ENCODE data around the gene PAQR4. TPM values are rescaled to one million over a fixed set of nuclear protein-coding genes. Genes with fewer than 3 reads are reported as not detected.

PAQR4 gene
- polyA plus RNA-seq, 2 donors, result 9.6 to 18.8 TPM

- WGBS, 2 donors, result 75 to 79% methylated on average over 11 to 13 of the region's 13 CpGs
- no peaks in the 10 kb centered on the region for H3K27me3 ChIP-seq (ENCODE audit: control insufficient read depth in 1 of 2, insufficient read depth in 2 of 2, low read length in 2 of 2)
- no peaks in the 10 kb centered on the region for H3K36me3 ChIP-seq (ENCODE audit: control insufficient read depth in 2 of 2, insufficient read depth in 2 of 2, low read length in 1 of 2)
- peaks cover 0 to 4% of the 10 kb centered on the region in 2 donors for H3K4me1 ChIP-seq (ENCODE audit: control insufficient read depth in 2 of 2, insufficient read depth in 2 of 2, low read length in 1 of 2)
- H3K4me3 ChIP-seq (ENCODE audit: low read depth in 1 of 2, low read length in 2 of 2), result no peak overlapping the region
- H3K9me3 ChIP-seq (ENCODE audit: control insufficient read depth in 2 of 2, insufficient read depth in 1 of 2, low read depth in 1 of 2, low read length in 1 of 2), result no peaks in the 10 kb centered on the region
- no peak overlapping the region for H3K27ac ChIP-seq (ENCODE audit: low read depth in 2 of 2, low read length in 1 of 2)
Measured at GRCh38 chr16:2996298-2996697, 27.1 kb downstream of the PAQR4 start.

- Histone ChIP-seq H3K9me3 (ENCODE audit: control insufficient read depth in 2 of 2, insufficient read depth in 1 of 2, low read depth in 1 of 2, low read length in 1 of 2) (no peaks in the 10 kb centered on the region), H3K36me3 (ENCODE audit: control insufficient read depth in 2 of 2, insufficient read depth in 2 of 2, low read length in 1 of 2) (no peaks in the 10 kb centered on the region), H3K4me1 (ENCODE audit: control insufficient read depth in 2 of 2, insufficient read depth in 2 of 2, low read length in 1 of 2) (peaks cover 0 to under 1% of the 10 kb centered on the region in 2 donors), H3K27ac (ENCODE audit: low read depth in 2 of 2, low read length in 1 of 2) (no peak overlapping the region), H3K27me3 (ENCODE audit: control insufficient read depth in 1 of 2, insufficient read depth in 2 of 2, low read length in 2 of 2) (no peaks in the 10 kb centered on the region), H3K4me3 (ENCODE audit: low read depth in 1 of 2, low read length in 2 of 2) (no peak overlapping the region)
- WGBS, 2 donors, result 85% methylated on average over 6 of the region's 6 CpGs
Measured at GRCh38 chr16:2999929-3000328, 30.8 kb downstream of the PAQR4 start.

- Histone ChIP-seq H3K4me3 (ENCODE audit: low read depth in 1 of 2, low read length in 2 of 2) (no peak overlapping the region), H3K27me3 (ENCODE audit: control insufficient read depth in 1 of 2, insufficient read depth in 2 of 2, low read length in 2 of 2) (no peaks in the 10 kb centered on the region), H3K4me1 (ENCODE audit: control insufficient read depth in 2 of 2, insufficient read depth in 2 of 2, low read length in 1 of 2) (peaks cover 0 to 2% of the 10 kb centered on the region in 2 donors), H3K9me3 (ENCODE audit: control insufficient read depth in 2 of 2, insufficient read depth in 1 of 2, low read depth in 1 of 2, low read length in 1 of 2) (no peaks in the 10 kb centered on the region), H3K36me3 (ENCODE audit: control insufficient read depth in 2 of 2, insufficient read depth in 2 of 2, low read length in 1 of 2) (no peaks in the 10 kb centered on the region), H3K27ac (ENCODE audit: low read depth in 2 of 2, low read length in 1 of 2) (no peak overlapping the region)
- WGBS, 2 donors, result 73 to 80% methylated on average over 4 of the region's 4 CpGs
Measured at GRCh38 chr16:3000540-3000939, 31.4 kb downstream of the PAQR4 start.

- Histone ChIP-seq H3K27ac (ENCODE audit: low read depth in 2 of 2, low read length in 1 of 2) (no peak overlapping the region), H3K36me3 (ENCODE audit: control insufficient read depth in 2 of 2, insufficient read depth in 2 of 2, low read length in 1 of 2) (no peaks in the 10 kb centered on the region), H3K4me3 (ENCODE audit: low read depth in 1 of 2, low read length in 2 of 2) (no peak overlapping the region), H3K27me3 (ENCODE audit: control insufficient read depth in 1 of 2, insufficient read depth in 2 of 2, low read length in 2 of 2) (no peaks in the 10 kb centered on the region), H3K9me3 (ENCODE audit: control insufficient read depth in 2 of 2, insufficient read depth in 1 of 2, low read depth in 1 of 2, low read length in 1 of 2) (no peaks in the 10 kb centered on the region), H3K4me1 (ENCODE audit: control insufficient read depth in 2 of 2, insufficient read depth in 2 of 2, low read length in 1 of 2) (peaks cover 0 to 2% of the 10 kb centered on the region in 2 donors)
- 71 to 83% methylated on average over 12 of the region's 12 CpGs for WGBS, 2 donors
Measured at GRCh38 chr16:3001316-3001715, 32.2 kb downstream of the PAQR4 start.

GRCh38 chr16:3003582-3004270, 34.6 kb downstream of the PAQR4 start:
- H3K9me3 ChIP-seq (ENCODE audit: control insufficient read depth in 2 of 2, insufficient read depth in 1 of 2, low read depth in 1 of 2, low read length in 1 of 2), result no peaks in the 10 kb centered on the region
- H3K27ac ChIP-seq (ENCODE audit: low read depth in 2 of 2, low read length in 1 of 2), result no peak overlapping the region
- peaks cover 0 to 2% of the 10 kb centered on the region in 2 donors for H3K4me1 ChIP-seq (ENCODE audit: control insufficient read depth in 2 of 2, insufficient read depth in 2 of 2, low read length in 1 of 2)
- H3K27me3 ChIP-seq (ENCODE audit: control insufficient read depth in 1 of 2, insufficient read depth in 2 of 2, low read length in 2 of 2), result no peaks in the 10 kb centered on the region
- peak overlapping the region in 1 of 2 donors; percentile 66 for H3K4me3 ChIP-seq (ENCODE audit: low read depth in 1 of 2, low read length in 2 of 2)
- WGBS, 2 donors, result 9 to 12% methylated on average over 38 to 58 of the region's 58 CpGs
- H3K36me3 ChIP-seq (ENCODE audit: control insufficient read depth in 2 of 2, insufficient read depth in 2 of 2, low read length in 1 of 2), result no peaks in the 10 kb centered on the region

GRCh38 chr16:3004319-3004718, 35.2 kb downstream of the PAQR4 start:
- Histone ChIP-seq H3K4me3 (ENCODE audit: low read depth in 1 of 2, low read length in 2 of 2) (peak overlapping the region in 1 of 2 donors; percentile 66), H3K36me3 (ENCODE audit: control insufficient read depth in 2 of 2, insufficient read depth in 2 of 2, low read length in 1 of 2) (no peaks in the 10 kb centered on the region), H3K27me3 (ENCODE audit: control insufficient read depth in 1 of 2, insufficient read depth in 2 of 2, low read length in 2 of 2) (no peaks in the 10 kb centered on the region), H3K4me1 (ENCODE audit: control insufficient read depth in 2 of 2, insufficient read depth in 2 of 2, low read length in 1 of 2) (peaks cover 0 to 2% of the 10 kb centered on the region in 2 donors), H3K27ac (ENCODE audit: low read depth in 2 of 2, low read length in 1 of 2) (peak overlapping the region in 1 of 2 donors; percentile 26), H3K9me3 (ENCODE audit: control insufficient read depth in 2 of 2, insufficient read depth in 1 of 2, low read depth in 1 of 2, low read length in 1 of 2) (no peaks in the 10 kb centered on the region)
- WGBS, 2 donors, result 1% methylated on average over 18 to 66 of the region's 67 CpGs

GRCh38 chr16:3004781-3005284, 35.7 kb downstream of the PAQR4 start:
- Histone ChIP-seq H3K36me3 (ENCODE audit: control insufficient read depth in 2 of 2, insufficient read depth in 2 of 2, low read length in 1 of 2) (no peaks in the 10 kb centered on the region), H3K27ac (ENCODE audit: low read depth in 2 of 2, low read length in 1 of 2) (no peak overlapping the region), H3K9me3 (ENCODE audit: control insufficient read depth in 2 of 2, insufficient read depth in 1 of 2, low read depth in 1 of 2, low read length in 1 of 2) (no peaks in the 10 kb centered on the region), H3K4me3 (ENCODE audit: low read depth in 1 of 2, low read length in 2 of 2) (peak overlapping the region; percentile 20 to 66), H3K27me3 (ENCODE audit: control insufficient read depth in 1 of 2, insufficient read depth in 2 of 2, low read length in 2 of 2) (no peaks in the 10 kb centered on the region), H3K4me1 (ENCODE audit: control insufficient read depth in 2 of 2, insufficient read depth in 2 of 2, low read length in 1 of 2) (peaks cover 0 to 2% of the 10 kb centered on the region in 2 donors)
- WGBS, 2 donors, result 7 to 8% methylated on average over 25 of the region's 25 CpGs

- Histone ChIP-seq H3K4me3 (ENCODE audit: low read depth in 1 of 2, low read length in 2 of 2) (no peak overlapping the region), H3K36me3 (ENCODE audit: control insufficient read depth in 2 of 2, insufficient read depth in 2 of 2, low read length in 1 of 2) (no peaks in the 10 kb centered on the region), H3K27ac (ENCODE audit: low read depth in 2 of 2, low read length in 1 of 2) (no peak overlapping the region), H3K27me3 (ENCODE audit: control insufficient read depth in 1 of 2, insufficient read depth in 2 of 2, low read length in 2 of 2) (peaks cover 0 to 4% of the 10 kb centered on the region in 2 donors), H3K9me3 (ENCODE audit: control insufficient read depth in 2 of 2, insufficient read depth in 1 of 2, low read depth in 1 of 2, low read length in 1 of 2) (no peaks in the 10 kb centered on the region), H3K4me1 (ENCODE audit: control insufficient read depth in 2 of 2, insufficient read depth in 2 of 2, low read length in 1 of 2) (peaks cover 0 to 2% of the 10 kb centered on the region in 2 donors)
- 52 to 67% methylated on average over 13 of the region's 13 CpGs for WGBS, 2 donors
Measured at GRCh38 chr16:3007059-3007956, 38.2 kb downstream of the PAQR4 start.

- H3K4me1 ChIP-seq (ENCODE audit: control insufficient read depth in 2 of 2, insufficient read depth in 2 of 2, low read length in 1 of 2), result peaks cover 0 to 2% of the 10 kb centered on the region in 2 donors
- H3K27ac ChIP-seq (ENCODE audit: low read depth in 2 of 2, low read length in 1 of 2), result no peak overlapping the region
- H3K9me3 ChIP-seq (ENCODE audit: control insufficient read depth in 2 of 2, insufficient read depth in 1 of 2, low read depth in 1 of 2, low read length in 1 of 2), result no peaks in the 10 kb centered on the region
- no peak overlapping the region for H3K4me3 ChIP-seq (ENCODE audit: low read depth in 1 of 2, low read length in 2 of 2)
- peaks cover 0 to 4% of the 10 kb centered on the region in 2 donors for H3K27me3 ChIP-seq (ENCODE audit: control insufficient read depth in 1 of 2, insufficient read depth in 2 of 2, low read length in 2 of 2)
- H3K36me3 ChIP-seq (ENCODE audit: control insufficient read depth in 2 of 2, insufficient read depth in 2 of 2, low read length in 1 of 2), result no peaks in the 10 kb centered on the region
- WGBS, 2 donors, result 34 to 47% methylated on average over 17 of the region's 17 CpGs
Measured at GRCh38 chr16:3007957-3008689, 39.0 kb downstream of the PAQR4 start.

Data from esophagus (tissue), 2 donors.